Measurements from ENCODE around the gene SH3BP5.

SH3BP5 gene

GRCh38 chr3:15299036-15299435, 33.4 kb downstream of the SH3BP5 start:
- no peaks in the 10 kb centered on the region for H3K9me3 ChIP-seq (replicated peaks; ENCODE audit: insufficient read depth, low read length)
- H2AFZ ChIP-seq (ENCODE audit: low read length) = no peak overlapping the region
- H3K4me1 ChIP-seq (ENCODE audit: low read length) = no peaks in the 10 kb centered on the region
- no peaks in the 10 kb centered on the region for H3K27me3 ChIP-seq (replicated peaks; ENCODE audit: insufficient read depth, low read length)
- DNase-seq = no peak
- H3K79me2 ChIP-seq (ENCODE audit: low read length) = no peaks in the 10 kb centered on the region
- H3K4me2 ChIP-seq (ENCODE audit: low read depth, low read length) = no peak overlapping the region
- TF ChIP-seq EZH2 (optimal IDR thresholded peaks at IDR 0.05; ENCODE audit: low read depth, low read length) (no peak), EZH2phosphoT487 (IDR thresholded peaks at IDR 0.05; ENCODE audit: low read length) (no peak), CTCF (IDR thresholded peaks at IDR 0.05; ENCODE audit: low read length) (no peak)
- H3K9ac ChIP-seq (ENCODE audit: low read length) = no peak overlapping the region
- H3K4me3 ChIP-seq (ENCODE audit: low read length) = no peak overlapping the region
- H4K20me1 ChIP-seq (ENCODE audit: insufficient read depth, low read length) = no peaks in the 10 kb centered on the region
- H3K27ac ChIP-seq (ENCODE audit: low read length) = no peak overlapping the region
- no peaks in the 10 kb centered on the region for H3K36me3 ChIP-seq (replicated peaks; ENCODE audit: insufficient read depth, low read length)
- H3F3A ChIP-seq (ENCODE audit: insufficient read depth, low read length) = no peaks in the 10 kb centered on the region
- no peaks in the 10 kb centered on the region for H3K9me2 ChIP-seq (replicated peaks; ENCODE audit: insufficient read depth, low read length)

- no peaks in the 10 kb centered on the region for H3K36me3 ChIP-seq (replicated peaks; ENCODE audit: insufficient read depth, low read length)
- H3K9ac ChIP-seq (ENCODE audit: low read length) = no peak overlapping the region
- H3K4me1 ChIP-seq (ENCODE audit: low read length) = no peaks in the 10 kb centered on the region
- H3K9me3 ChIP-seq (replicated peaks; ENCODE audit: insufficient read depth, low read length) = no peaks in the 10 kb centered on the region
- H3F3A ChIP-seq (ENCODE audit: insufficient read depth, low read length) = no peaks in the 10 kb centered on the region
- H3K4me3 ChIP-seq (ENCODE audit: low read length) = no peak overlapping the region
- TF ChIP-seq CTCF (IDR thresholded peaks at IDR 0.05; ENCODE audit: low read length) (no peak), EZH2phosphoT487 (IDR thresholded peaks at IDR 0.05; ENCODE audit: low read length) (no peak), EZH2 (optimal IDR thresholded peaks at IDR 0.05; ENCODE audit: low read depth, low read length) (no peak)
- no peaks in the 10 kb centered on the region for H3K9me2 ChIP-seq (replicated peaks; ENCODE audit: insufficient read depth, low read length)
- H3K27me3 ChIP-seq (replicated peaks; ENCODE audit: insufficient read depth, low read length) = no peaks in the 10 kb centered on the region
- DNase-seq = no peak
- no peaks in the 10 kb centered on the region for H3K79me2 ChIP-seq (ENCODE audit: low read length)
- H3K4me2 ChIP-seq (ENCODE audit: low read depth, low read length) = no peak overlapping the region
- no peak overlapping the region for H2AFZ ChIP-seq (ENCODE audit: low read length)
- H4K20me1 ChIP-seq (ENCODE audit: insufficient read depth, low read length) = no peaks in the 10 kb centered on the region
- no peak overlapping the region for H3K27ac ChIP-seq (ENCODE audit: low read length)
These were observed 33.9 kb downstream of the SH3BP5 start for GRCh38 chr3:15298504-15298903.

- H3K4me1 ChIP-seq (ENCODE audit: low read length) = no peaks in the 10 kb centered on the region
- no peak overlapping the region for H2AFZ ChIP-seq (ENCODE audit: low read length)
- no peaks in the 10 kb centered on the region for H3K9me2 ChIP-seq (replicated peaks; ENCODE audit: insufficient read depth, low read length)
- no peaks in the 10 kb centered on the region for H3K27me3 ChIP-seq (replicated peaks; ENCODE audit: insufficient read depth, low read length)
- H3F3A ChIP-seq (ENCODE audit: insufficient read depth, low read length) = 0 out of 2 replicates have a peak, but pooled peaks cover 3% of the 10 kb centered on the region
- no peak overlapping the region for H3K4me3 ChIP-seq (ENCODE audit: low read length)
- DNase-seq = no peak
- H3K4me2 ChIP-seq (ENCODE audit: low read depth, low read length) = no peak overlapping the region
- no peak overlapping the region for H3K27ac ChIP-seq (ENCODE audit: low read length)
- no peak overlapping the region for H3K9ac ChIP-seq (ENCODE audit: low read length)
- no peaks in the 10 kb centered on the region for H3K79me2 ChIP-seq (ENCODE audit: low read length)
- TF ChIP-seq EZH2 (optimal IDR thresholded peaks at IDR 0.05; ENCODE audit: low read depth, low read length) (no peak), CTCF (IDR thresholded peaks at IDR 0.05; ENCODE audit: low read length) (no peak), EZH2phosphoT487 (IDR thresholded peaks at IDR 0.05; ENCODE audit: low read length) (no peak)
- no peaks in the 10 kb centered on the region for H3K36me3 ChIP-seq (replicated peaks; ENCODE audit: insufficient read depth, low read length)
- no peaks in the 10 kb centered on the region for H3K9me3 ChIP-seq (replicated peaks; ENCODE audit: insufficient read depth, low read length)
- H4K20me1 ChIP-seq (ENCODE audit: insufficient read depth, low read length) = no peaks in the 10 kb centered on the region
These were observed 34.6 kb downstream of the SH3BP5 start for GRCh38 chr3:15297608-15298350.
